MM.1S (cell line): ENCODE results near the gene GALNT7.
"Not testable (repeated sequence)": the region's sequence is repeated elsewhere in the genome, so short reads cannot be mapped to it uniquely, and the experiment has no call there.

Source experiments
- DNase-seq: peaks from one replicate; pipeline ENCODE4 v3.0.0-alpha.2; 2015
- H2AFZ ChIP-seq: fragments of 300-600 bp; sonication (generic); 2 replicates; pipeline ENCODE4 v1.6.0; 2016; ENCODE audit warnings: antibody characterized with exemption, low read length
- H3F3A ChIP-seq: fragments of 300-600 bp; sonication (generic); 2 replicates; pipeline ENCODE4 v1.6.1; 2016; ENCODE audit warnings: mild to moderate bottlenecking, antibody characterized with exemption, low read length, moderate library complexity, mixed read lengths; ENCODE audit not compliant: insufficient read depth
- H3K27ac ChIP-seq: fragments of 300-600 bp; sonication (generic); 2 replicates; pipeline ENCODE4 v1.5.1; 2016; ENCODE audit warnings: mild to moderate bottlenecking, low read length
- H3K27me3 ChIP-seq: fragments of 300-600 bp; sonication (generic); replicated peaks from 2 replicates; pipeline ENCODE4 v1.6.0; 2016; ENCODE audit warnings: low read length; ENCODE audit not compliant: insufficient read depth
- H3K36me3 ChIP-seq: fragments of 300-600 bp; sonication (generic); replicated peaks from 2 replicates; pipeline ENCODE4 v1.6.1; 2016; ENCODE audit warnings: mild to moderate bottlenecking, low read length, mixed read lengths; ENCODE audit not compliant: insufficient read depth
- H3K4me1 ChIP-seq: fragments of 300-600 bp; sonication (generic); 2 replicates; pipeline ENCODE4 v1.6.1; 2016; ENCODE audit warnings: low read length, mixed read lengths
- H3K4me2 ChIP-seq: fragments of 300-600 bp; sonication (generic); 2 replicates; pipeline ENCODE4 v1.6.0; 2016; ENCODE audit warnings: low read depth, low read length
- H3K4me3 ChIP-seq: fragments of 300-600 bp; sonication (generic); 2 replicates; pipeline ENCODE4 v1.5.1; 2016; ENCODE audit warnings: low read length, mixed read lengths
- H3K79me2 ChIP-seq: fragments of 300-600 bp; sonication (generic); 2 replicates; pipeline ENCODE4 v1.6.1; 2016; ENCODE audit warnings: mixed run types, low read length, mixed read lengths
- H3K9ac ChIP-seq: fragments of 300-600 bp; sonication (generic); 2 replicates; pipeline ENCODE4 v1.6.1; 2016; ENCODE audit warnings: low read length, mixed read lengths
- H3K9me2 ChIP-seq: fragments of 300-600 bp; sonication (generic); replicated peaks from 2 replicates; pipeline ENCODE4 v1.6.1; 2016; ENCODE audit warnings: mild to moderate bottlenecking, low read length, mixed read lengths; ENCODE audit not compliant: insufficient read depth
- H3K9me3 ChIP-seq: fragments of 300-600 bp; sonication (generic); replicated peaks from 2 replicates; pipeline ENCODE4 v1.6.1; 2016; ENCODE audit warnings: mild to moderate bottlenecking, low read length, mixed read lengths; ENCODE audit not compliant: insufficient read depth
- H4K20me1 ChIP-seq: fragments of 300-600 bp; sonication (generic); 2 replicates; pipeline ENCODE4 v1.6.1; 2016; ENCODE audit warnings: mild to moderate bottlenecking, low read length, moderate library complexity, mixed read lengths; ENCODE audit not compliant: insufficient read depth
- CTCF ChIP-seq: fragments of 300-600 bp; sonication (generic); IDR thresholded peaks from 2 replicates; pipeline ENCODE4 v1.5.1; 2016; ENCODE audit warnings: antibody characterized with exemption, low read length, mixed read lengths
- EZH2 ChIP-seq: fragments of 300-600 bp; sonication (generic); optimal IDR thresholded peaks from 2 replicates; pipeline ENCODE3; 2017; ENCODE audit warnings: low read depth, mild to moderate bottlenecking, antibody characterized with exemption, low read length, mixed read lengths
- EZH2phosphoT487 ChIP-seq: fragments of 300-600 bp; sonication (generic); IDR thresholded peaks from 2 replicates; pipeline ENCODE4 v1.6.1; 2018; ENCODE audit warnings: antibody characterized with exemption, low read length

The GALNT7 gene

GRCh38 chr4:173178144-173178543 lies 9.5 kb downstream of the GALNT7 start:
- H3K4me2 ChIP-seq = no peak overlapping the region
- peaks cover 3% of the 10 kb centered on the region; the same call in 1 of the 2 replicates for H4K20me1 ChIP-seq
- H3K36me3 ChIP-seq = no peaks in the 10 kb centered on the region
- no peak overlapping the region for H3K27ac ChIP-seq
- H3K9me2 ChIP-seq = no peaks in the 10 kb centered on the region
- no peak overlapping the region for H2AFZ ChIP-seq
- no peaks in the 10 kb centered on the region for H3K9me3 ChIP-seq
- H3K79me2 ChIP-seq = peaks cover 62% of the 10 kb centered on the region
- H3F3A ChIP-seq = no peaks in the 10 kb centered on the region
- no peaks in the 10 kb centered on the region for H3K27me3 ChIP-seq
- H3K4me3 ChIP-seq = no peak overlapping the region
- TF ChIP-seq EZH2phosphoT487 (no peak), EZH2 (no peak), CTCF (no peak)
- no peak overlapping the region for H3K9ac ChIP-seq
- no peak for DNase-seq
- peaks cover 8% of the 10 kb centered on the region for H3K4me1 ChIP-seq

GRCh38 chr4:173181848-173182247 lies 13.2 kb downstream of the GALNT7 start:
- no peaks in the 10 kb centered on the region for H3F3A ChIP-seq
- H3K9me3 ChIP-seq = no peaks in the 10 kb centered on the region
- no peak overlapping the region for H3K27ac ChIP-seq
- H3K4me1 ChIP-seq = no peaks in the 10 kb centered on the region
- no peak overlapping the region for H2AFZ ChIP-seq
- DNase-seq = no peak
- no peak overlapping the region for H3K4me2 ChIP-seq
- H3K27me3 ChIP-seq = no peaks in the 10 kb centered on the region
- H3K79me2 ChIP-seq = peaks cover 26% of the 10 kb centered on the region
- H3K9ac ChIP-seq = no peak overlapping the region
- TF ChIP-seq EZH2 (no peak), EZH2phosphoT487 (no peak), CTCF (no peak)
- H4K20me1 ChIP-seq = peaks cover 3% of the 10 kb centered on the region; the same call in 1 of the 2 replicates
- no peaks in the 10 kb centered on the region for H3K36me3 ChIP-seq
- no peak overlapping the region for H3K4me3 ChIP-seq
- no peaks in the 10 kb centered on the region for H3K9me2 ChIP-seq

- Histone ChIP-seq H3K27me3 (no peaks in the 10 kb centered on the region), H3K4me1 (no peaks in the 10 kb centered on the region), H3K9me3 (no peaks in the 10 kb centered on the region), H4K20me1 (peaks cover 3% of the 10 kb centered on the region; the same call in 1 of the 2 replicates), H3K9me2 (no peaks in the 10 kb centered on the region), H3K4me3 (no peak overlapping the region), H3K27ac (no peak overlapping the region), H3K79me2 (peaks cover 22% of the 10 kb centered on the region), H3F3A (no peaks in the 10 kb centered on the region), H3K36me3 (no peaks in the 10 kb centered on the region), H2AFZ (no peak overlapping the region), H3K4me2 (no peak overlapping the region), H3K9ac (no peak overlapping the region)
- no peak for DNase-seq
- TF ChIP-seq EZH2phosphoT487 = no peak
- no peak for TF ChIP-seq EZH2
- TF ChIP-seq CTCF = no peak
These were observed 13.8 kb downstream of the GALNT7 start for GRCh38 chr4:173182403-173182802.

GRCh38 chr4:173183659-173184247 lies 15.1 kb downstream of the GALNT7 start:
- H3K36me3 ChIP-seq, H3K9ac ChIP-seq, H2AFZ ChIP-seq, H3K27me3 ChIP-seq, H3K9me3 ChIP-seq, H3K4me3 ChIP-seq, H3F3A ChIP-seq, H3K4me1 ChIP-seq, H3K9me2 ChIP-seq, H4K20me1 ChIP-seq, H3K27ac ChIP-seq, H3K4me2 ChIP-seq, DNase-seq: not testable (repeated sequence)
- peaks cover 22% of the 10 kb centered on the region for H3K79me2 ChIP-seq
